GM21723 (cell line): ENCODE data around the gene ADAMTS8.

Source experiments
- ATAC-seq: cut with Tn5 transposase; IDR thresholded peaks from one replicate; pipeline ENCODE4 v1.9.1; 2021; ENCODE audit warnings: mild to moderate bottlenecking, moderate library complexity; ENCODE audit not compliant: unreplicated experiment

Gene ADAMTS8

DNA sequence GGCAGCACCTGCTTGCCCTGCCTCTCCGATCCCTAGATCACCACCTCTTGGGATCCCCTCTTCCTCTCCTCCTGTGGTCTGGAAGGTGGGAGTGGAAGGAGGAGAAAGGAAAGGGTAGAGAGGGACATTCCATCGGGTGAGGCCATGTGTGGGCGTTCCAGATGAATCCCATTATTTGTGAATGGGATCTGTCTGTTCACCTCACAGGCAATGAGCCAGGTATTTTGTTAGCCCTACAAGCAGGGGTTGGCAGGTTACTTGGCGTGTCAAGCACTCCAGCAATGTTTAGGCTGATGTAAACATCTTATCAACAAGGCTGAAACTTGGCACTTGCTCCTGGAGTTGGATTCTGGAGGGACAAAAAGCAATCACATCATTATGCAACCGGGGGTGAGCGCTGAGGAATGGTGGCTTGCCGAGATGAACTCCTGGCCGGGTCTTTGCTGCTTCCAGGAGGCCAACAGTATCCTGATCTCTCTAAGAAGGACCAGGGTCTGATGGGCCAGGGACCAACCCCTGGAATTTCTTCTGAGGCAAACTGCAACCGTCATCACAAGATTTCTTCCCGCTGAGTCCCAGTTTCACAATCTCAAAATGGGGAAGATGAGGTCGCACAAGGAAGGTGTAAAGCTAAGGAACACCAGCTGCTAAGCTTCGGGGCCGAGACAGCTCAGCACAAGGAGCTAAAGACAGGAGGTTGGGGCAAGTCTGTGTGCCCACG is 7.8 kb downstream of the ADAMTS8 start:
- no peak for ATAC-seq

- no peak for ATAC-seq
Observed at GRCh38 chr11:130418756-130419155, 9.7 kb downstream of the ADAMTS8 start.

GRCh38 chr11:130418210-130418609 is 10.2 kb downstream of the ADAMTS8 start:
- ATAC-seq, result no peak

DNA sequence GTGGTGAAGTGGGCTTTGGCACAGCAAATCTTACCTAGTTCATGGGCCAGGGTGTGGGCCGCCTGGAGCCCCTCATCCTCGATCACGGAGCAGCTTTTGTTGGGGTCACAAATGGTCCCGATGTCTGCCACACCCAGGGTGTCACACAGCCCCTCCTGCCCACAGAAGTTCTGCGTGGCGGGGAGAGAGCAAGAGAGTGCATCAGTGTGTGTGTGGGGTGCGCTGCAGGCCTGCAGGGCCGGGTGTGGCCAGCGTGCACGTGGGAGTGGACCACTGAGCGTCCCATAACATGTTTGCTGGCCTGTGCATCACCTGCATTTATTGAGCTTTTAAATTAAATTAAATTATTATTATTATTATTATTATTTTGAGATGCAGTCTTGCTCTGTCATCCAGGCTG is 11.5 kb downstream of the ADAMTS8 start:
- no peak for ATAC-seq

GRCh38 chr11:130416530-130416882 is 11.9 kb downstream of the ADAMTS8 start:
- no peak for ATAC-seq

- no peak for ATAC-seq
Observed at GRCh38 chr11:130415731-130416529, 12.5 kb downstream of the ADAMTS8 start.

DNA sequence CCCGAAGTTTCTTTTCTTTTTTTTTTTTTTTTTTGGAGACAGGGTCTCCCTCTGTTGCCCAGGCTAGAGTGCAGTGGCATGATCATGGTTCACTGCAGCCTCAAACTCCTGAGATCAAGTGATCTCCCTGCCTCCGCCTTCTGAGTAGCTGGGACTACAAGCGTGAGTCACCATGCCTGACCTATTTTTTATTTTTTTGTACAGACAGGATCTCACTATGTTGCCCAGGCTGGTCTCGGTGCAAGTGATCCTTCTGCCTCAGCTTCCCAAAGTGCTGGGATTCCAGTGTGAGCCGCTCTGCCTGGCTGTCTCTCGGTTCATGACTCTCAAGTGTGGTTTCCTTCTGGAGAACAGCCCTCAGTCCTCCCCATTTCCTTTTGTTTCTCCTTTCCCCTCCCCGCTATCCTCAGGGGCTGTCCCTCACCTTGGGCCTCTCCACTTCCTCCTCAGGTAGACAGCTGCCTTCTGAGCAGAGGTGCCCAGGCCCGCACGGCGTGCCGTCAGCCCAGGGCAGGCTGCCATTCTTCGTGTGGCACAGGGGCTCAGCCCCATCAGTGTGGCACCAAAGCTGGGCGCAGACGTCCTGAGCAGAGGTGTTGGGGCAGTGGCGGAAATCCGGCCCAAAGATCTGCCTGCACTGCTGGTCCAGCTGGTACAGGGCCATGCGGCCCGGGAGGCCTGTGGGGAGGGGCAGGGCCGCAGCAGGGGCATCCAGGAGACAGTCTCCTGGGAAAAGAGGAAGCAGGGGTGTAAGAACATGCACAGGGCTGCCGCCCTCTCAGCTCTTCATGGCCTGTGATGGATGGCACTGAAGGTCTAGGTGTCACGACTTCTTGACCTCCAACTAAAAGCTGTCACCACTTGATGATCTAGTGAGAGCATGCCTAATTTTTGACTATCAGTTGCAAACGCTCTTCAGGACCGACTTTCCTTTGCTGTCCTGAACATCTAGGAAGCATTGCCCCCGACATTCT is 14.0 kb downstream of the ADAMTS8 start:
- no peak for ATAC-seq

- no peak for ATAC-seq
Observed at GRCh38 chr11:130413405-130414106, 14.9 kb downstream of the ADAMTS8 start.

- ATAC-seq, result no peak
Observed at GRCh38 chr11:130411223-130411622, 17.2 kb downstream of the ADAMTS8 start.

- ATAC-seq, result no peak
Observed at GRCh38 chr11:130409594-130410388, 18.6 kb downstream of the ADAMTS8 start.

DNA sequence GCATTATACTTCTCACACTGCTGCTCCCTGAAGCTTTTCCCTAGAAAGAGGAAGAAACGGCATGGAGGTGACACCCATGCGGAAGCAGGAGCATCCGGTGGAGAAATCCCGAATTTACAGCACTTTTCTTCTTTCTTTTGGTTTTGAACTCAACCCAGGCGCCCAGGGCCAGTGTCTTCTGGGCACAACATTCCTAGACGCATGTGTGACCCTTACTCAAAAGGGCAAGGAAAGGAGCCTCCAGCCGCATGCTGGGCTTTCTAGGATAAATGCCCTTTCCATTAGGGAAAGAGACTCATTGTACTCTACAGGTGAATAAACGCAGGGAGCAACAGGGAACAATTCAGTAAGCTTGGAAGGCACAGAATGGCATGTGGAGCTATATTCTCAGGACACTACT is 19.5 kb downstream of the ADAMTS8 start:
- no peak for ATAC-seq

DNA sequence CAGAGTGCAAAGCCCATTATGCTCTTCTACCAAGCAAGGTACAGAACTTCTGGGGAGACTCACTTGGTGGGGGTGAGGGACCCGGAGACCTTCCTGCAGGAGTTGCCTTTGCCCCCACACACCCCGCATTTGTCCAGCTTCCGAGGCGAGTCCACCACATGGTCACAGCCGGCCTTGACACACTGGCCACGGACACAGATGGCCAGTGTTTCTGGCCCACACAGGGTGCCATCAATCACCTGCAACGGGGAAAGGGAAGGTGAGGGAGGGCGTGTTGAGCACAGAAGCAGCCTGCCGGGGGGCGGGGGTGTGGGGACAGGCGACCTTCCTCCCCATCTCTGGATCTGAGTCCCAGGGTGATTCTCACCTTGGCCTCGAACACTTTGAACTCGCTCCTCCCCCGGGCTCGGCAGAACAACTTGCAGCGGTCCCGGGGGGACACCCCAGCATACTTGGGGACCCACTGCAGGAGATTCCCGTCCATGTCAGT is 20.0 kb downstream of the ADAMTS8 start:
- no peak for ATAC-seq

GRCh38 chr11:130407978-130408377 is 20.4 kb downstream of the ADAMTS8 start:
- no peak for ATAC-seq

GRCh38 chr11:130405428-130405827 is 23.0 kb downstream of the ADAMTS8 start:
- ATAC-seq, result no peak

DNA sequence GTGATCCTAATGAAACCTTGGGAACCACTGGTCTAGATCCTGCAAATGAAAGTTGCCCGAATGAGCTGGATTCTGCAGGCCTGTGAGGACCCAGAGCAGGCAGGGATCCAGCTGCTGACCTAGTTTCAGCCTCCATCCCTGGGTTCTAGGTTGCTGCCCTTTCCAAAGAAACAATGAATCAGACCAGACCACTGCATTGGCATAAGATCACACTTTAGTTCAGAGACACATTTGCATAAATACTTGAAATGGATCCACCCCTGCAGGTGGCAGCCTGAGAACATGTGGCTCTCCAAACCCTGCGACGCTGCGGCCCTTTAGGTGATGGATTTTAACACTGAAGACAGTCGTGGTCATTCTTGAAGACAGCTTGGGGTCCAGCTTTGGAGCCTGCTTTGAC is 23.7 kb downstream of the ADAMTS8 start:
- no peak for ATAC-seq

DNA sequence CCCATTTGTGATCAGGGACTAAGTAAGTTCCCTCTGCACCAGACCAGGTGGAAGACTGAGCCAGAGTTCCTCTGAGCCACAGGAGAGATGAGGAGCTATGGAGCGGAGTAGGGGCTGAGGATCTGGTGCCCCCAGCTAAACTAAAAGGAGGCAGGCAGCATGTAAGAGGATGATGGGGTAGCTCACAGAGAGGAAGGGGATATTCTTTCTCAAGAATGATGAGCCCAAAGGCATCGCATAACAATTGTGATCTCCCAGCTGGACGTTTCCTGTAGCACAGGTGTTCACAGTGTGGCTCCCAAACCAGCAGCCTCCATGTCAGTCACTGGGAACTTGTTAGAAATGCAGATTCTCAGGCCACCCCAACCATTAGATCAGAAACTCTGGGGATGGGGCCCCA is 24.4 kb downstream of the ADAMTS8 start:
- ATAC-seq, result no peak

DNA sequence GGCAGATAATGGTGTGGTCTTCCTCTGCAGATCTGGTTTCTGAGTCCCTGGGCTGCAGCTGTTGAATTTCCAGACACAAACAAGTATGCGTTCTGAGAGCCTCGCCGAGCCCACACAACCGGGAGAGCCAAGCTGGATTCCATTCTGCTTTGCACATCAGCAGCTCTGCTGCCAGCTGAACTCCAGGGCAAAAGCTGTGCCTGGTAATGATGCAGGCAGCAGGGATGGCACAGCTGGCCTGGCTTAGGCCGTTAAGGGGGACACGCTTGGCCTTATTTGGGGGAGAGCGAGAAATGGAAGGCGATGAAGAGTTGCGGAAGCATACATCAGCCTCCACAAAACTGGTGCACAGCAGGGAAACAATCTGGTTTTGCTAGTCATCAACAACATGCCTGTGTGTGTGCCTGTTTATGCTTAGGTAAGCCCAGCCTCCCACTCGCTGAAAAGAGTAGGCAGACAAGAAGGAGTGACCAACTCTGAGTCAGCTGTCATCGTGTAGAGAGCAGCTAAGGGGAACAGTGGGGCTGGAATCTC is 25.1 kb downstream of the ADAMTS8 start:
- ATAC-seq, result no peak

DNA sequence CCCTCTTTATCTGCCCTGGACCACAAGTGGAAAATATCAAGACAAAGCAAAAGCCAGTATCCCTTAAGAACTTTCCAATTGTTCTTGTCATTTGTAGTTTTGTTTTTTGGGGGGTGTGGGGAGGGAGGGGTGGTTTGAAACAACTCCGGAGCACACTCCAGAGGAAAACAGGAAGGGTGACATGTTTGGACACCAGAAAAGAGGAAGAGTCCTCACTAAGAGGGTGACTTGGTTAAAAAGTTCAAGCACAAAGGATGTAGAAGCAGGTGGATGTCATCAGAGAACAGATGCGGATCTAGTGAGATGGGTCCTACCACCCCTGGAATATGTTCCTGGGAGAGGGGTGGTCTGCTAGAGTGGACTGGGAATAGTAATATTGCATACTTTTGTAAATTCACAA is 25.8 kb downstream of the ADAMTS8 start:
- ATAC-seq, result no peak

GRCh38 chr11:130400781-130401483 is 27.5 kb downstream of the ADAMTS8 start:
- ATAC-seq, result no peak
